ENCODE data around the gene G6PC3. TPM values are rescaled to one million over a fixed set of nuclear protein-coding genes. Genes with fewer than 3 reads are reported as not detected.

The G6PC3 gene
- total RNA-seq, 6 experiments from 2014 or later, result 5.9 to 24.2 (median 9.9) TPM

- no peaks in the 10 kb centered on the region for H3K36me3 ChIP-seq
- TF ChIP-seq, protein P1, sequence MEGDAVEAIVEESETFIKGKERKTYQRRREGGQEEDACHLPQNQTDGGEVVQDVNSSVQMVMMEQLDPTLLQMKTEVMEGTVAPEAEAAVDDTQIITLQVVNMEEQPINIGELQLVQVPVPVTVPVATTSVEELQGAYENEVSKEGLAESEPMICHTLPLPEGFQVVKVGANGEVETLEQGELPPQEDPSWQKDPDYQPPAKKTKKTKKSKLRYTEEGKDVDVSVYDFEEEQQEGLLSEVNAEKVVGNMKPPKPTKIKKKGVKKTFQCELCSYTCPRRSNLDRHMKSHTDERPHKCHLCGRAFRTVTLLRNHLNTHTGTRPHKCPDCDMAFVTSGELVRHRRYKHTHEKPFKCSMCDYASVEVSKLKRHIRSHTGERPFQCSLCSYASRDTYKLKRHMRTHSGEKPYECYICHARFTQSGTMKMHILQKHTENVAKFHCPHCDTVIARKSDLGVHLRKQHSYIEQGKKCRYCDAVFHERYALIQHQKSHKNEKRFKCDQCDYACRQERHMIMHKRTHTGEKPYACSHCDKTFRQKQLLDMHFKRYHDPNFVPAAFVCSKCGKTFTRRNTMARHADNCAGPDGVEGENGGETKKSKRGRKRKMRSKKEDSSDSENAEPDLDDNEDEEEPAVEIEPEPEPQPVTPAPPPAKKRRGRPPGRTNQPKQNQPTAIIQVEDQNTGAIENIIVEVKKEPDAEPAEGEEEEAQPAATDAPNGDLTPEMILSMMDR (IDR thresholded peaks at IDR 0.05), result no peak
- no peak for TF ChIP-seq POLR2A (IDR thresholded peaks at IDR 0.05)
These were observed 36.3 kb downstream of the G6PC3 start for GRCh38 chr17:44106801-44107200.

GRCh38 chr17:44108440-44109311, 38.1 kb downstream of the G6PC3 start:
- DNase-seq (peak; percentile 89 to 91 (median 91)), ATAC-seq (peak; percentile 72 to 79 (median 78))
- peak overlapping the region in 2 of 3 donors; percentile 19 to 21 for H3K4me3 ChIP-seq
- H3K36me3 ChIP-seq, result no peaks in the 10 kb centered on the region
- peaks cover 2 to 54% (median 29%) of the 10 kb centered on the region in 4 donors for H3K4me1 ChIP-seq
- TF ChIP-seq, protein P1 (IDR thresholded peaks at IDR 0.05), result no peak
- TF ChIP-seq POLR2A (IDR thresholded peaks at IDR 0.05), result peak; percentile 25
- intact Hi-C loops (cut with DNase I), result no loop called here
- H3K27me3 ChIP-seq, result no peaks in the 10 kb centered on the region
- peak overlapping the region; percentile 71 to 89 (median 84) for H3K27ac ChIP-seq
- WGBS (ENCODE audit: insufficient coverage, low coverage, low lambda C conversion rate, missing lambda C conversion rate), result 20% methylated on average over 12 of the region's 16 CpGs
- no peaks in the 10 kb centered on the region for H3K9me3 ChIP-seq

More at GRCh38 chr17:44106801-44107200, 36.3 kb downstream of the G6PC3 start:
- Histone ChIP-seq H3K9me3 (no peaks in the 10 kb centered on the region), H3K27ac (no peak overlapping the region), H3K4me1 (peaks cover 2 to 49% (median 29%) of the 10 kb centered on the region in 4 donors), H3K27me3 (no peaks in the 10 kb centered on the region), H3K4me3 (no peak overlapping the region)
- intact Hi-C loops (cut with DNase I), result no loop called here
- ATAC-seq (no peak), DNase-seq (no peak)
- WGBS (ENCODE audit: insufficient coverage, low coverage, low lambda C conversion rate, missing lambda C conversion rate), result 71% methylated on average over 2 of the region's 4 CpGs

DNA sequence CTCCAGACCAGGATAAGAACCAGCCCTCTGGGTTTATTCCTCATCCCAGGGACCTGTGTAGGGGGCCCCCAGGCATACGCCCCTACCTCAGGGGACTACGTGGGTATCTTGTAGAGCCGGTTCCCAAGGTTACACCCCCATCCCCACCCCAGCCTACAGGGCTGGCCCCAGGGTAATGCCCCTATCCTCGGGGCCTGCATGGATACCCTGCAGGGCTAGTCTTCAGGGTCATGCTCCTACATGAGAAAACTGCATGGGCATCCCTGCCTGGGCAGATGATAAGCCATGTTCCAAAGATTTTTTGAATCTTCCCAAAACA, 38.7 kb downstream of the G6PC3 start:
- H3K9me3 ChIP-seq, result no peaks in the 10 kb centered on the region
- H3K4me3 ChIP-seq, result peak overlapping the region in 2 of 3 donors; percentile 9 to 19
- peak overlapping the region; percentile 71 to 89 (median 84) for H3K27ac ChIP-seq
- ATAC-seq (no peak), DNase-seq (no peak)
- no peak for TF ChIP-seq POLR2A (IDR thresholded peaks at IDR 0.05)
- TF ChIP-seq, protein P1 (IDR thresholded peaks at IDR 0.05), result no peak
- no peaks in the 10 kb centered on the region for H3K36me3 ChIP-seq
- H3K27me3 ChIP-seq, result no peaks in the 10 kb centered on the region
- 13% methylated on average over 1 of the region's 4 CpGs for WGBS (ENCODE audit: insufficient coverage, low coverage, low lambda C conversion rate, missing lambda C conversion rate)
- intact Hi-C loops (cut with DNase I), result no loop called here
- peaks cover 2 to 54% (median 29%) of the 10 kb centered on the region in 4 donors for H3K4me1 ChIP-seq

DNA sequence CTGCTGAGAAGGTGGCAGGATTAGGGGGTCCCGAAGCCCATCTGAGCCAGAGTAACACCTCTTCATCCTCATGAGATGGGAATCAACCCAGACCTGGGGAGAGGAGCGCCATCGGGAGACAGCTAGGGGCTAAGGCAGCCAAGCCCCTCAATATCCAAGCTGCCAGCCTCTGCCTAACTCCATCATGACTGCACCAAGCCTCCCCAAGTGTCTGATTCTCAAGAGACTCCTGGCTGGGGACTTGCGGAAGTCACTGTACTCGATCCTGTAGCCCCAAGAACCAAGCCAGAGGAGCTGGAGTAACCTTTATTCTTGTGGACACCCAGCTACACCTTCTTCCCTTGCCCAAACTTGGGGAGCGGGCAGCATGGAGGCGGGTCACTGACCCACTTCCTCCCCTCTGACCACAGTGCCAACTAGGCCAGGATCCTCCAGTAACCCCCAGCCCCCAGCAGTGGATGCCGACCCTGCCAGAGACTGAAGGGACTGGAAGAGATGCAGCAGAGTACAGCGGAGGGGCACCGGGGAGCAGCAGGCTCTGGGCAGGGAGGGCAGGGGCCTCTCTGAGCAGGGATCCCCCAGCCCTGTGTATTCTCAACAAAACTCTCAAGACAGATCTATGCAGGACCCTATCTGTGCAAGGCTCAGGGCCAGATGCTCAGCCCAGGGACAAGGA, 39.6 kb downstream of the G6PC3 start:
- Histone ChIP-seq H3K9me3 (no peaks in the 10 kb centered on the region), H3K27ac (peak overlapping the region; percentile 65 to 89 (median 84)), H3K36me3 (no peaks in the 10 kb centered on the region), H3K27me3 (no peaks in the 10 kb centered on the region), H3K4me3 (peak overlapping the region; percentile 32 to 58 (median 50)), H3K4me1 (peaks cover 2 to 54% (median 29%) of the 10 kb centered on the region in 4 donors)
- 80% methylated on average over 3 of the region's 10 CpGs for WGBS (ENCODE audit: insufficient coverage, low coverage, low lambda C conversion rate, missing lambda C conversion rate)
- intact Hi-C loops (cut with DNase I), result no loop called here
- ATAC-seq (no peak), DNase-seq (no peak)
- TF ChIP-seq, protein P1 (IDR thresholded peaks at IDR 0.05), result no peak
- TF ChIP-seq POLR2A (IDR thresholded peaks at IDR 0.05), result no peak
